Chondrocyte (in vitro differentiated cells): ENCODE measurements around the gene ANXA2R. TPM values are rescaled to one million over a fixed set of nuclear protein-coding genes. Genes with fewer than 3 reads are reported as not detected.

Experiments
- DNase-seq: peaks from one replicate; pipeline ENCODE4 v3.0.0; 2021; ENCODE audit warnings: mixed read lengths, low spot score
- H3K27ac Mint-ChIP-seq: one replicate; pipeline ENCODE4 v1.8.0; 2021; ENCODE audit warnings: mild to moderate bottlenecking, moderate library complexity, mixed read lengths; ENCODE audit not compliant: unreplicated experiment
- H3K27me3 Mint-ChIP-seq: 2 replicates; pipeline ENCODE4 v1.8.0; 2021; ENCODE audit warnings: low read depth, mixed read lengths
- H3K36me3 Mint-ChIP-seq: 2 replicates; pipeline ENCODE4 v1.8.0; 2021; ENCODE audit warnings: low read depth, mixed read lengths
- H3K4me1 Mint-ChIP-seq: 2 replicates; pipeline ENCODE4 v1.8.0; 2021; ENCODE audit warnings: low read depth, mild to moderate bottlenecking, mixed read lengths
- H3K4me3 Mint-ChIP-seq: one replicate; pipeline ENCODE4 v1.8.0; 2021; ENCODE audit warnings: mild to moderate bottlenecking, moderate library complexity, mixed read lengths; ENCODE audit not compliant: unreplicated experiment
- H3K9me3 Mint-ChIP-seq: 2 replicates; pipeline ENCODE4 v1.8.0; 2021; ENCODE audit warnings: low read depth, mixed read lengths
- CTCF ChIP-seq: fragments of 200-600 bp; sonication (generic); IDR thresholded peaks from 2 replicates; pipeline ENCODE4 v1.5.0; 2021; ENCODE audit warnings: antibody characterized with exemption, mild to moderate bottlenecking, moderate library complexity
- total RNA-seq: library from RNA; stranded (reverse); gene quantifications from 3 replicates; pipeline ENCODE4 v1.2.1, GENCODE V29; 2021

The ANXA2R gene
- total RNA-seq, 1 donor from 2014 or later, result 1.2 TPM

- TF ChIP-seq CTCF, result no peak
- peak overlapping the region; percentile 100 for H3K27ac Mint-ChIP-seq
- no peaks in the 10 kb centered on the region for H3K27me3 Mint-ChIP-seq
- no peak for DNase-seq
- no peaks in the 10 kb centered on the region for H3K36me3 Mint-ChIP-seq
- H3K4me1 Mint-ChIP-seq, result peaks cover 34% of the 10 kb centered on the region
- no peaks in the 10 kb centered on the region for H3K9me3 Mint-ChIP-seq
- H3K4me3 Mint-ChIP-seq, result peak overlapping the region; percentile 97
Measured at GRCh38 chr5:43020399-43020746, 19.7 kb downstream of the ANXA2R start.

DNA sequence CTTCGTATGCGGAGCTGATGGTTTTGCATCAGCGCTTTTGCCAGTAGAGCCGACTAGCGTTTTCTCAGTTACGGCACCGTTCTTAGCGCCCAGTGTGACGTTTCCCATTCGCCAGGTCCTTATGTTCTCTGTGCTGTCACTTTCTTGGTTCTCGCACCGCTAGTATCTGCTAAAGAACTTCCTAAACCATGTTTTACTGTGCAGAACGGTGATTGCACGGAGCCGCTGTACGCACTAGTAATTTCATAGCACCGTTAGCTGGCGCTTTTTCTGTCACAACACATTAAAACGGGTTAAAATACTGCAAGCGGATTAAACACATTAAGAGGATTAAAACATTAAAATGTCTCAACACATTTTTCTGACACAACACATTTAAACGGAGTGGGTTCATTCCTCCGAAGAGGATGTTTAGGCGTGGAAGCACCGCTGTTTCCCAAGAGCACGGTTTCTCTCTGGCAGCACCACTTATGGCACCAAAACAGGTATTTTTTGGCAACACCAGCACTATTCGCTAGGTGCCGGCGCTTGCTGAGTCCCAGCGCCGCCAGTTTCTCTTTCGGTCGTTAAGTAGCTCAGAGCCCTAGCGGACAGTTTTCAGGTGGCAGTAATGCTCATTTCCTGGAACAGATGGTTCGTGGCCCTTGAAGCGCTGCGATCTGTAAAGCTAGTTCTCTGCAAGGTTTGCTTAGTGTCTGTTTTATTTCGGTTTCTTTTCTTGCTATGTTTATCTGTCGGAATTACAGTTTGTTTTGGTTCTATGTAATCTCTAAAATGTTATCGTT, 20.3 kb downstream of the ANXA2R start:
- Mint-ChIP-seq H3K27me3 (no peaks in the 10 kb centered on the region), H3K36me3 (no peaks in the 10 kb centered on the region), H3K27ac (peak overlapping the region; percentile 100), H3K4me3 (peak overlapping the region; percentile 97), H3K4me1 (peaks cover 34% of the 10 kb centered on the region), H3K9me3 (no peaks in the 10 kb centered on the region)
- peak; percentile 76 for TF ChIP-seq CTCF
- DNase-seq, result no peak

DNA sequence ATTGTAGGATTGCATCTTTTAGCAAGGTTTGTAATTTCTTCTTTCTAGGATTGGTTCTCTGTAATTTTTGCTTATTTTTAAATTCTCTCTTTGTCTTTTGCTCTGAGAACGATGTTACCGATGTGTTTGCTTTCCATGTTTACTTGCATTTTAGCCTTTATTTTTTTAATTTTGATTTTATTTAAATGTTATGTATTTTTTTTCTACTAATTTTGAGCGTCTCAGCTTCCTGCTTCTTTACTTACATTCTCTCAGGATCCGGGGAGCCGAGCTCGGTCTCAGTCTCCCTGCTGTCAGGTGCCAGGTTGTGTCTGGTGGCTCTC, 20.9 kb downstream of the ANXA2R start:
- H3K4me1 Mint-ChIP-seq, result peaks cover 34% of the 10 kb centered on the region
- H3K9me3 Mint-ChIP-seq, result no peaks in the 10 kb centered on the region
- TF ChIP-seq CTCF, result no peak
- H3K36me3 Mint-ChIP-seq, result no peaks in the 10 kb centered on the region
- H3K27ac Mint-ChIP-seq, result peak overlapping the region; percentile 100
- H3K27me3 Mint-ChIP-seq, result no peaks in the 10 kb centered on the region
- H3K4me3 Mint-ChIP-seq, result peak overlapping the region; percentile 97
- no peak for DNase-seq

GRCh38 chr5:43017428-43017815, 22.7 kb downstream of the ANXA2R start:
- peak overlapping the region; percentile 100 for H3K27ac Mint-ChIP-seq
- DNase-seq, result no peak
- H3K36me3 Mint-ChIP-seq, result no peaks in the 10 kb centered on the region
- no peaks in the 10 kb centered on the region for H3K27me3 Mint-ChIP-seq
- peak overlapping the region; percentile 97 for H3K4me3 Mint-ChIP-seq
- peaks cover 34% of the 10 kb centered on the region for H3K4me1 Mint-ChIP-seq
- TF ChIP-seq CTCF, result no peak
- no peaks in the 10 kb centered on the region for H3K9me3 Mint-ChIP-seq

- Mint-ChIP-seq H3K9me3 (no peaks in the 10 kb centered on the region), H3K27me3 (no peaks in the 10 kb centered on the region), H3K36me3 (no peaks in the 10 kb centered on the region), H3K27ac (no peak overlapping the region), H3K4me1 (peaks cover 34% of the 10 kb centered on the region), H3K4me3 (peak overlapping the region; percentile 23)
- DNase-seq, result no peak
- TF ChIP-seq CTCF, result no peak
Measured at GRCh38 chr5:43016217-43016779, 23.8 kb downstream of the ANXA2R start.
